Measurements from ENCODE around the gene TTF2.

The TTF2 gene

GRCh38 chr1:117077267-117077666, 17.1 kb downstream of the TTF2 start:
- no peak overlapping the region for H3K27ac ChIP-seq (ENCODE audit: low read depth, low read length)

GRCh38 chr1:117079737-117080136, 19.6 kb downstream of the TTF2 start:
- no peaks in the 10 kb centered on the region for H3F3A ChIP-seq (ENCODE audit: insufficient read depth)
- no peaks in the 10 kb centered on the region for H3K9me2 ChIP-seq (replicated peaks; ENCODE audit: insufficient read depth, low read length)
- no peaks in the 10 kb centered on the region for H3K27me3 ChIP-seq (ENCODE audit: low read length)
- peaks cover 46% of the 10 kb centered on the region; the same call in 1 of the 2 replicates for H3K36me3 ChIP-seq (ENCODE audit: low read length)
- no peaks in the 10 kb centered on the region for H3K9me3 ChIP-seq (ENCODE audit: insufficient read depth, low read length)
- no peak overlapping the region for H3K4me3 ChIP-seq (ENCODE audit: insufficient read depth, low read length, poor library complexity, severe bottlenecking)
- no peak overlapping the region for H3K27ac ChIP-seq (ENCODE audit: low read depth, low read length)
- H3K4me2 ChIP-seq (ENCODE audit: low read depth, low read length, poor library complexity, severe bottlenecking): no peak overlapping the region
- no peak overlapping the region for H3K9ac ChIP-seq (ENCODE audit: low read length)
- no peaks in the 10 kb centered on the region for H3K79me2 ChIP-seq (ENCODE audit: insufficient read depth, low read length)
- H2AFZ ChIP-seq (ENCODE audit: low read depth, low read length, severe bottlenecking): no peak overlapping the region
- H4K20me1 ChIP-seq (ENCODE audit: low read depth, low read length): no peaks in the 10 kb centered on the region
- TF ChIP-seq, protein P1, sequence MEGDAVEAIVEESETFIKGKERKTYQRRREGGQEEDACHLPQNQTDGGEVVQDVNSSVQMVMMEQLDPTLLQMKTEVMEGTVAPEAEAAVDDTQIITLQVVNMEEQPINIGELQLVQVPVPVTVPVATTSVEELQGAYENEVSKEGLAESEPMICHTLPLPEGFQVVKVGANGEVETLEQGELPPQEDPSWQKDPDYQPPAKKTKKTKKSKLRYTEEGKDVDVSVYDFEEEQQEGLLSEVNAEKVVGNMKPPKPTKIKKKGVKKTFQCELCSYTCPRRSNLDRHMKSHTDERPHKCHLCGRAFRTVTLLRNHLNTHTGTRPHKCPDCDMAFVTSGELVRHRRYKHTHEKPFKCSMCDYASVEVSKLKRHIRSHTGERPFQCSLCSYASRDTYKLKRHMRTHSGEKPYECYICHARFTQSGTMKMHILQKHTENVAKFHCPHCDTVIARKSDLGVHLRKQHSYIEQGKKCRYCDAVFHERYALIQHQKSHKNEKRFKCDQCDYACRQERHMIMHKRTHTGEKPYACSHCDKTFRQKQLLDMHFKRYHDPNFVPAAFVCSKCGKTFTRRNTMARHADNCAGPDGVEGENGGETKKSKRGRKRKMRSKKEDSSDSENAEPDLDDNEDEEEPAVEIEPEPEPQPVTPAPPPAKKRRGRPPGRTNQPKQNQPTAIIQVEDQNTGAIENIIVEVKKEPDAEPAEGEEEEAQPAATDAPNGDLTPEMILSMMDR (IDR thresholded peaks at IDR 0.05; ENCODE audit: insufficient read depth, low read length, poor library complexity, severe bottlenecking): no peak
- TF ChIP-seq EZH2phosphoT487 (conservative IDR thresholded peaks at IDR 0.05; ENCODE audit: low read length): no peak

More at GRCh38 chr1:117077267-117077666, 17.1 kb downstream of the TTF2 start:
- no peak overlapping the region for H3K9ac ChIP-seq (ENCODE audit: low read length)
- no peaks in the 10 kb centered on the region for H3K9me3 ChIP-seq (ENCODE audit: insufficient read depth, low read length)
- no peak overlapping the region for H3K4me2 ChIP-seq (ENCODE audit: low read depth, low read length, poor library complexity, severe bottlenecking)
- H3K4me3 ChIP-seq (ENCODE audit: insufficient read depth, low read length, poor library complexity, severe bottlenecking): no peak overlapping the region
- no peaks in the 10 kb centered on the region for H3F3A ChIP-seq (ENCODE audit: insufficient read depth)
- TF ChIP-seq, protein P1 (IDR thresholded peaks at IDR 0.05; ENCODE audit: insufficient read depth, low read length, poor library complexity, severe bottlenecking): no peak
- TF ChIP-seq EZH2phosphoT487 (conservative IDR thresholded peaks at IDR 0.05; ENCODE audit: low read length): no peak
- peaks cover 11% of the 10 kb centered on the region for H3K79me2 ChIP-seq (ENCODE audit: insufficient read depth, low read length)
- H3K9me2 ChIP-seq (replicated peaks; ENCODE audit: insufficient read depth, low read length): no peaks in the 10 kb centered on the region
- no peaks in the 10 kb centered on the region for H4K20me1 ChIP-seq (ENCODE audit: low read depth, low read length)
- H3K36me3 ChIP-seq (ENCODE audit: low read length): peaks cover 61% of the 10 kb centered on the region
- H2AFZ ChIP-seq (ENCODE audit: low read depth, low read length, severe bottlenecking): no peak overlapping the region
- H3K27me3 ChIP-seq (ENCODE audit: low read length): no peaks in the 10 kb centered on the region

GRCh38 chr1:117084231-117084630, 24.1 kb downstream of the TTF2 start:
- no peak overlapping the region for H2AFZ ChIP-seq (ENCODE audit: low read depth, low read length, severe bottlenecking)
- peaks cover 46% of the 10 kb centered on the region; the same call in 1 of the 2 replicates for H3K36me3 ChIP-seq (ENCODE audit: low read length)
- H3K27me3 ChIP-seq (ENCODE audit: low read length): no peaks in the 10 kb centered on the region
- no peaks in the 10 kb centered on the region for H3K79me2 ChIP-seq (ENCODE audit: insufficient read depth, low read length)
- no peak for TF ChIP-seq EZH2phosphoT487 (conservative IDR thresholded peaks at IDR 0.05; ENCODE audit: low read length)
- TF ChIP-seq, protein P1 (IDR thresholded peaks at IDR 0.05; ENCODE audit: insufficient read depth, low read length, poor library complexity, severe bottlenecking): no peak
- no peaks in the 10 kb centered on the region for H3F3A ChIP-seq (ENCODE audit: insufficient read depth)
- H3K4me2 ChIP-seq (ENCODE audit: low read depth, low read length, poor library complexity, severe bottlenecking): no peak overlapping the region
- no peaks in the 10 kb centered on the region for H3K9me2 ChIP-seq (replicated peaks; ENCODE audit: insufficient read depth, low read length)
- no peak overlapping the region for H3K9ac ChIP-seq (ENCODE audit: low read length)
- H4K20me1 ChIP-seq (ENCODE audit: low read depth, low read length): no peaks in the 10 kb centered on the region
- no peak overlapping the region for H3K4me3 ChIP-seq (ENCODE audit: insufficient read depth, low read length, poor library complexity, severe bottlenecking)
- H3K27ac ChIP-seq (ENCODE audit: low read depth, low read length): no peak overlapping the region
- no peaks in the 10 kb centered on the region for H3K9me3 ChIP-seq (ENCODE audit: insufficient read depth, low read length)
